ENCODE data around the gene NRIP1. TPM values are rescaled to one million over a fixed set of nuclear protein-coding genes. Genes with fewer than 3 reads are reported as not detected.

The NRIP1 gene
- total and polyA plus RNA-seq, 2 donors from 2014 or later: 7.4 to 60.4 TPM

- Histone ChIP-seq H3K4me3 (ENCODE audit: low read length in 3 of 3) (peak overlapping the region in 2 of 3 donors; percentile 3 to 9), H3K9ac (ENCODE audit: low read length in 3 of 3) (peak overlapping the region in 2 of 3 donors; percentile 12 to 20), H3K9me3 (ENCODE audit: control insufficient read depth in 2 of 3, insufficient read depth in 1 of 3, low read length in 3 of 3) (no peaks in the 10 kb centered on the region), H3K27me3 (ENCODE audit: control insufficient read depth, insufficient read depth, low read length) (no peaks in the 10 kb centered on the region), H3K36me3 (ENCODE audit: control insufficient read depth in 2 of 3, insufficient read depth in 3 of 3, low read length in 3 of 3) (no peaks in the 10 kb centered on the region), H3K27ac (ENCODE audit: low read depth in 2 of 2, low read length in 2 of 2) (peak overlapping the region; percentile 24 to 65), H3K4me1 (ENCODE audit: control insufficient read depth in 2 of 3, insufficient read depth in 2 of 3, low read depth in 1 of 3, low read length in 3 of 3) (peaks cover 9 to 36% (median 18%) of the 10 kb centered on the region in 3 donors)
- FAIRE-seq (no peak), DNase-seq (peak in 3 of 5 donors; percentile 33 to 52 (median 46))
- intact Hi-C loops (cut with DNase I): no loop called here
- TF ChIP-seq, protein P1, sequence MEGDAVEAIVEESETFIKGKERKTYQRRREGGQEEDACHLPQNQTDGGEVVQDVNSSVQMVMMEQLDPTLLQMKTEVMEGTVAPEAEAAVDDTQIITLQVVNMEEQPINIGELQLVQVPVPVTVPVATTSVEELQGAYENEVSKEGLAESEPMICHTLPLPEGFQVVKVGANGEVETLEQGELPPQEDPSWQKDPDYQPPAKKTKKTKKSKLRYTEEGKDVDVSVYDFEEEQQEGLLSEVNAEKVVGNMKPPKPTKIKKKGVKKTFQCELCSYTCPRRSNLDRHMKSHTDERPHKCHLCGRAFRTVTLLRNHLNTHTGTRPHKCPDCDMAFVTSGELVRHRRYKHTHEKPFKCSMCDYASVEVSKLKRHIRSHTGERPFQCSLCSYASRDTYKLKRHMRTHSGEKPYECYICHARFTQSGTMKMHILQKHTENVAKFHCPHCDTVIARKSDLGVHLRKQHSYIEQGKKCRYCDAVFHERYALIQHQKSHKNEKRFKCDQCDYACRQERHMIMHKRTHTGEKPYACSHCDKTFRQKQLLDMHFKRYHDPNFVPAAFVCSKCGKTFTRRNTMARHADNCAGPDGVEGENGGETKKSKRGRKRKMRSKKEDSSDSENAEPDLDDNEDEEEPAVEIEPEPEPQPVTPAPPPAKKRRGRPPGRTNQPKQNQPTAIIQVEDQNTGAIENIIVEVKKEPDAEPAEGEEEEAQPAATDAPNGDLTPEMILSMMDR (IDR thresholded peaks at IDR 0.05; ENCODE audit: borderline replicate concordance, extremely low read depth, insufficient read depth): no peak
Observed at GRCh38 chr21:15057285-15057684, 7.5 kb downstream of the NRIP1 start.

- TF ChIP-seq, protein P1 (IDR thresholded peaks at IDR 0.05; ENCODE audit: borderline replicate concordance, extremely low read depth, insufficient read depth): no peak
- intact Hi-C loops (cut with DNase I): no loop called here
- Histone ChIP-seq H3K4me1 (ENCODE audit: control insufficient read depth in 2 of 3, insufficient read depth in 2 of 3, low read depth in 1 of 3, low read length in 3 of 3) (peaks cover 6 to 52% (median 29%) of the 10 kb centered on the region in 3 donors), H3K36me3 (ENCODE audit: control insufficient read depth in 2 of 3, insufficient read depth in 3 of 3, low read length in 3 of 3) (no peaks in the 10 kb centered on the region), H3K9ac (ENCODE audit: low read length in 3 of 3) (no peak overlapping the region), H3K27me3 (ENCODE audit: control insufficient read depth, insufficient read depth, low read length) (no peaks in the 10 kb centered on the region), H3K27ac (ENCODE audit: low read depth in 2 of 2, low read length in 2 of 2) (no peak overlapping the region), H3K9me3 (ENCODE audit: control insufficient read depth in 2 of 3, insufficient read depth in 1 of 3, low read length in 3 of 3) (no peaks in the 10 kb centered on the region), H3K4me3 (ENCODE audit: low read length in 3 of 3) (no peak overlapping the region)
- FAIRE-seq (no peak), DNase-seq (no peak)
Observed at GRCh38 chr21:15054606-15055239, 10.1 kb downstream of the NRIP1 start.

- intact Hi-C loops (cut with DNase I): no loop called here
- Histone ChIP-seq H3K27me3 (ENCODE audit: control insufficient read depth, insufficient read depth, low read length) (no peaks in the 10 kb centered on the region), H3K9ac (ENCODE audit: low read length in 3 of 3) (no peak overlapping the region), H3K4me3 (ENCODE audit: low read length in 3 of 3) (no peak overlapping the region), H3K27ac (ENCODE audit: low read depth in 2 of 2, low read length in 2 of 2) (no peak overlapping the region), H3K9me3 (ENCODE audit: control insufficient read depth in 2 of 3, insufficient read depth in 1 of 3, low read length in 3 of 3) (no peaks in the 10 kb centered on the region), H3K4me1 (ENCODE audit: control insufficient read depth in 2 of 3, insufficient read depth in 2 of 3, low read depth in 1 of 3, low read length in 3 of 3) (peaks cover 6 to 47% (median 29%) of the 10 kb centered on the region in 3 donors), H3K36me3 (ENCODE audit: control insufficient read depth in 2 of 3, insufficient read depth in 3 of 3, low read length in 3 of 3) (no peaks in the 10 kb centered on the region)
- DNase-seq (peak in 1 of 5 donors; percentile 24), FAIRE-seq (no peak)
- TF ChIP-seq, protein P1 (IDR thresholded peaks at IDR 0.05; ENCODE audit: borderline replicate concordance, extremely low read depth, insufficient read depth): no peak
Observed at GRCh38 chr21:15054089-15054488, 10.7 kb downstream of the NRIP1 start.

Data from kidney (tissue), 14 donors.